ENCODE measurements around the gene LAPTM5. TPM values are rescaled to one million over a fixed set of nuclear protein-coding genes. Genes with fewer than 3 reads are reported as not detected.
A peak's percentile ranks its signal among the peaks of the same experiment; 100 is the strongest.

Gene LAPTM5
- total RNA-seq, 1 donor from 2014 or later = 3.1 TPM

DNA sequence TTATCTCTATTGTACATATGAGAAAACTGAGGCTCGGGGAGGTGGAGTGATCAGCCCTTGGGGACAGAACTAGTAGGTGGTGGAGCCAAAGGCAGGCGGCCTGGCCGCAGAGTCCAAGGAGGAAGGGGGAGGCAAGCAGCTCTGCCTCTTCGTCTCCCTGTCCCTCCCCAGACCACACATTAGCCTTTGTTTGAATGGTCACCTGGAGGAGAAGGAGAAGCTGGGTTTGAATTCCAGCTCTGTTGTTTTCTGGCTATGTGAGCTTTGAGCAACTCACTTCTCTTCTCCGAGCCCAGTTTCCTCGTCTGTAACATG, 21.4 kb upstream of the LAPTM5 start:
- H3K27me3 ChIP-seq (ENCODE audit: control insufficient read depth, insufficient read depth, low read length) = no peaks in the 10 kb centered on the region
- H3K36me3 ChIP-seq (ENCODE audit: control insufficient read depth, insufficient read depth, low read length) = no peaks in the 10 kb centered on the region
- DNase-seq (ENCODE audit: low read depth) = no peak
- H3K4me3 ChIP-seq (ENCODE audit: low read depth, low read length) = no peak overlapping the region
- TF ChIP-seq, protein P1, sequence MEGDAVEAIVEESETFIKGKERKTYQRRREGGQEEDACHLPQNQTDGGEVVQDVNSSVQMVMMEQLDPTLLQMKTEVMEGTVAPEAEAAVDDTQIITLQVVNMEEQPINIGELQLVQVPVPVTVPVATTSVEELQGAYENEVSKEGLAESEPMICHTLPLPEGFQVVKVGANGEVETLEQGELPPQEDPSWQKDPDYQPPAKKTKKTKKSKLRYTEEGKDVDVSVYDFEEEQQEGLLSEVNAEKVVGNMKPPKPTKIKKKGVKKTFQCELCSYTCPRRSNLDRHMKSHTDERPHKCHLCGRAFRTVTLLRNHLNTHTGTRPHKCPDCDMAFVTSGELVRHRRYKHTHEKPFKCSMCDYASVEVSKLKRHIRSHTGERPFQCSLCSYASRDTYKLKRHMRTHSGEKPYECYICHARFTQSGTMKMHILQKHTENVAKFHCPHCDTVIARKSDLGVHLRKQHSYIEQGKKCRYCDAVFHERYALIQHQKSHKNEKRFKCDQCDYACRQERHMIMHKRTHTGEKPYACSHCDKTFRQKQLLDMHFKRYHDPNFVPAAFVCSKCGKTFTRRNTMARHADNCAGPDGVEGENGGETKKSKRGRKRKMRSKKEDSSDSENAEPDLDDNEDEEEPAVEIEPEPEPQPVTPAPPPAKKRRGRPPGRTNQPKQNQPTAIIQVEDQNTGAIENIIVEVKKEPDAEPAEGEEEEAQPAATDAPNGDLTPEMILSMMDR (IDR thresholded peaks at IDR 0.05; ENCODE audit: insufficient read depth, low read length, poor library complexity, severe bottlenecking) = no peak

DNA sequence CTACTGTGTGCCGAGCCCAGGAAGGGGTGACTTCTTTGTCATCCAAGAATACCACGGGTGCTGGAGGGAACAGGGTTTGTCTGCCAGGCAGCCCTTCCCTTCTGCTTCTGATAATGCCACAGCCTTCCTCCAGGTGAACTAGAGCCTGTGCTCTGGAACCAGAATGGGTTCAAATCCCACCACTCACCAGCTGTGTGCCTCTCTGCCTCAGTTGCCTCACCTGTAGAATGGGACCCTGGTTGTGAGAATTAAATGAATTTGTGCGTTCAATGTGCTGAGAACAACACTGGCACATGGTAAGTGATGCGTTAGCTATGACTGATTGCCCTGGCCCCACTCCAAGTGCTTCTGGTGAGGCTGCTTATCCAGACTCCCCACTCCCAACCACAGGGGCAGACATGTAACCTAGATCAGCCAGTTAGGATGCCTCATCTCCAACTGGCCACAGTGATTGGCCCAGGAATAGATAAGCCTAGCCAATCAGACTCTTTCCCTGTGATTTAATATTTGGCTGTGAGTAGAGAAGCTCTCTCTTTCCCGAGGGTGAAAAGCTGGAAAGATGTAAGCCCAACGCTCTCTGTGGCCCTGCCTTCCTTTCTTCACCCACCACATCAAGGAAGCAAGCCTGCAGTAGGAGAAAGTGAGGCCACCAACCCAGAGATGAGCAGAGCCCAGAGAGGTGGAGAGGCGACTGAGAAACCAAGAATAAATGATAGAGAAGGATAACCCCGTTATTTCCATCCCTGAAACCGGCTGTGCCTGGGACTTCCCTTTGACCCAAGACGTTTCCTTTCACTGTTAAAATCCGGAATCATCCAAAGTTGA, 20.8 kb upstream of the LAPTM5 start:
- DNase-seq (ENCODE audit: low read depth) = peak; percentile 60
- no peaks in the 10 kb centered on the region for H3K36me3 ChIP-seq (ENCODE audit: control insufficient read depth, insufficient read depth, low read length)
- TF ChIP-seq, protein P1 (IDR thresholded peaks at IDR 0.05; ENCODE audit: insufficient read depth, low read length, poor library complexity, severe bottlenecking) = no peak

DNA sequence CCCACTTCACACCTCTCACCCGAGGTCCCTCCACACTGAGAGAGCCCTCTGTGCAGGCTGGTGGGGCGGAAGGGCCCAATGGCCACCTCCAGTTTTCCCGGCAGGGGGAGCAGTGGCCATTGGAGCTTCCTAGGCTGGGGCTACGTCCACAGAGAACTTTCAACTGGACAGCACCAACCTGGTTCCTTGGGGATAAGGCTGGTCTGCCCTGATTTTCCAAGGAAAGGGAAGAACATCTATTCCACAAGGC, 20.3 kb upstream of the LAPTM5 start:
- no peaks in the 10 kb centered on the region for H3K27me3 ChIP-seq (ENCODE audit: control insufficient read depth, insufficient read depth, low read length)
- TF ChIP-seq, protein P1 (IDR thresholded peaks at IDR 0.05; ENCODE audit: insufficient read depth, low read length, poor library complexity, severe bottlenecking) = peak; percentile 30
- no peak for DNase-seq (ENCODE audit: low read depth)
- no peaks in the 10 kb centered on the region for H3K36me3 ChIP-seq (ENCODE audit: control insufficient read depth, insufficient read depth, low read length)
- no peak overlapping the region for H3K4me3 ChIP-seq (ENCODE audit: low read depth, low read length)

More for the DNA sequence above, 20.8 kb upstream of the LAPTM5 start:
- Histone ChIP-seq H3K27me3 (ENCODE audit: control insufficient read depth, insufficient read depth, low read length) (no peaks in the 10 kb centered on the region), H3K4me3 (ENCODE audit: low read depth, low read length) (no peak overlapping the region)

DNA sequence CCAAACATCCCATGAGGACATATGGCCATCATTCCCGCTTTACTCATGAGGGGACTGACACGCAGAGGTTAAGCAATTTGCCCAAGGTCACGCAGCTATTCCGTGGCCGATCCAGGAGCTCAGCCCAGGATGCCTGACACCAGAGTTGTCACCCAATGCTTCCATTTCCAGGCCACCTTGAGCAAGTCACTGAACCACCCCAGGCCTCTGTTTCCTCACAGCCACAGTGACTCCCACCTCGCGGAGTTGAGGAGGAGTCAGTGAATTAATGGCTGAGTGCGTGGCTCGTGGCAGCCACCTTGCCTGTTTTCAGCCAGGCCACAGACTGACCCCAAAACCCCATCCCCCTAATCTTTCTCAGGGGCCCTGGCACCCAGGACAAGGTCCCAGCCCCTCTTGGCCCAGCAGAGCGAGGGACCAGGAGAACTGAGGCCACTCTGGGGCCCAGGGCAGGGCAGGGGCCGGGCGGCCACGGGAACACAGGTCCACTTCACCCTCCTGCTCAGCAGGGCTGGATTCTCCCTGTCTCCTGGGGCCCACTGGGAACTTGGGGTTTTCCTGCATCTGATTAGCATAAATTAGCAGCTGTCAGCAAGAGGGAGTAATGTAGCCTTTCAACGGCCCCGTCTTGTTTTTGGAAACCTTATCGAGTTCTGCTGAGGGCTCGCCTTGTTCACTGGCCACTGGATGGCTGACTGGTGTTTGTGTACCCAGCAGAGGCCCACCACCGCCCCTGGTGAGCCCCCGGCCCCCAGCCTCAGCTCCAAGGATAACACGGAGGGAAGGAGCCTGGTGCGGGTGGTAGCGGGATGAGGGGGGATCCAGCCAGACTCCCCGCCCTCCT, 19.7 kb upstream of the LAPTM5 start:
- TF ChIP-seq, protein P1 (IDR thresholded peaks at IDR 0.05; ENCODE audit: insufficient read depth, low read length, poor library complexity, severe bottlenecking) = no peak
- no peak overlapping the region for H3K4me3 ChIP-seq (ENCODE audit: low read depth, low read length)
- no peaks in the 10 kb centered on the region for H3K27me3 ChIP-seq (ENCODE audit: control insufficient read depth, insufficient read depth, low read length)
- no peak for DNase-seq (ENCODE audit: low read depth)
- no peaks in the 10 kb centered on the region for H3K36me3 ChIP-seq (ENCODE audit: control insufficient read depth, insufficient read depth, low read length)

DNA sequence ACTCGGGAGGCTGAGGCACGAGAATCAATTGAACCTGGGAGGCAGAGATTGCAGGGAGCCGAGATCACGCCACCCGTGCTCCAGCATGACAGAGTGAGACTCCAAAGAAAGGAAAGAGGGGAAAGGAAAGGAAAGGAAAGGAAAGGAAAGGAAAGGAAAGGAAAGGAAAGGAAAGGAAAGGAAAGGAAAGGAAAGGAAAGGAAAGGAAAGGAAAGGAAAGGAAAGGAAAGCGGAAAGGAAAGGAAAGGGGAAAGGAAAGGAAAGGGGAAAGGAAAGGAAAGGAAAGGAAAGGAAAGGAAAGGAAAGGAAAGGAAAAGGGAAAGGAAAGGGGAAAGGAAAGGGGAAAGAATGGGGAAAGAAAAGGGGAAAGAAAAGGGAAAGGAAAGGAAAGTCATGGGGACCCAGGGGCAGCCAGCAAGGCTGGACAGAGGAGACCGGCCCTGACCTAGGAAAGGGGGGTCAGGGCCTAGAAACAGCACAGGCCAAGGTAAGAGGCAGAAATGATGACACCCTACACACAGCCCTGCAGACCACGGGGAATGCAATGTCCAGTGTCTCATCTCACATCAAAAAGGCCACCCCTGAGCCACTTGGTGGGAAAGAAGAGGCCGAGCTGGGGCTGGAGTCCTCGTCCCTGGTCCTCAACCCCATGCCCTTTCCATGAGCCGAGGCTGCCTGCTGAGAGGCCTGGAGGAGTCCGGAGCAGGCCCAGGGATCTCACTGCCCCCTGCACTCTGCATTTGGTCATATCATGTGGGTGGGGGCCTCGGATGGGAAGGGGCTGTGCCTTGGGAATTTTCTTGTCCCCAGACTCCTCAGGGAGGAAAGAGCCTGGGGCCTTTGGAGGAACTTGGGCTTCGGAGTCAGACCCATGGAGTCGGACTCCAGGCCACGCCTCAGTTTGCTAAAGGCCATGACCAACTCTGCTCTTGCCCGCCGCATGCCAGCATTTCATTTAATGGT, 18.8 kb upstream of the LAPTM5 start:
- TF ChIP-seq, protein P1 (IDR thresholded peaks at IDR 0.05; ENCODE audit: insufficient read depth, low read length, poor library complexity, severe bottlenecking) = no peak
- no peak overlapping the region for H3K4me3 ChIP-seq (ENCODE audit: low read depth, low read length)
- H3K27me3 ChIP-seq (ENCODE audit: control insufficient read depth, insufficient read depth, low read length) = no peaks in the 10 kb centered on the region
- no peak for DNase-seq (ENCODE audit: low read depth)
- H3K36me3 ChIP-seq (ENCODE audit: control insufficient read depth, insufficient read depth, low read length) = no peaks in the 10 kb centered on the region

All from kidney epithelial cell (primary cell).